Activated CD8-positive, alpha-beta memory T cell treated with anti-CD3 and anti-CD28 coated beads, Interleukin-2, amount 50 U/mL, for 4 hours (primary cell): ENCODE data around the gene KCNJ15.
"Not testable (repeated sequence)": the region's sequence is repeated elsewhere in the genome, so short reads cannot be mapped to it uniquely, and the experiment has no call there.

Experiments
- DNase-seq: peaks from one replicate; pipeline ENCODE4 v3.0.0-alpha.2; 2020

Gene KCNJ15

DNA sequence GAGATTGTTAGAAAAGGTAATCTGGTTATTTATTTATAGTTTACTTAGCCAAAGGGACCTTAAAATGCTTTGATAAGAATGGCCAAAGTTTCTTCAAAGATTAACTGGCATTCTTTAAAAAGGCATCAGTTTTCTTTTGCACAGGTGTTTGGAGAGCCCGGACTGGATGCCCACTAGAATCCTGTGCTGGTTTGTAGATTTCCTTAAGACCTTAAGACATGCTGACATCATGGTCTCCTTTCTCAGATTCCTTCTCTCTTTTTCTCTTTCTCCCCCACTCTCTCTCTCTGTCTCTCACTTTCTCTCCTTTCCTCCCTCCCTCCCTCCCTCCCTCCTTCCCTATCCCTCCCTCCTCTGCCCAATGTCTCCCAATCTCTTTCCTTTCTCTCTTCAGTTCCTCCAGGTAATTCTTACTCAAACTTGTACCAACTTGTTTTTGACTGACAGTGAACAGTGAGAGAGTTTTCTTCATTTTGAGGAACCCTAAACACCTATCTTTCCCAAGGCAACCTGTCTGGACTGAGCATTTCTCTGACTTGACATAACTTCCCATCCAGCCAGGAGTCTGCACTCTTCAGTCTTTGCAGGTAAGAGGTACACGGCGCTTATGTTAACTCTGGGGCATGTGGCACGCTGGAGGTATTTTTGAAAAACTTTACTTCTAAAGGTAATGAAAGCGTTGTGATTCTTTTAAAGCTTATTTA is at the start of gene KCNJ15:
Gene KCNJ15 (plus strand): TSS at position 393 of the 704 bp plus-strand sequence. CDS start 42,271 bp downstream, outside the sequence.
- no peak for DNase-seq

DNA sequence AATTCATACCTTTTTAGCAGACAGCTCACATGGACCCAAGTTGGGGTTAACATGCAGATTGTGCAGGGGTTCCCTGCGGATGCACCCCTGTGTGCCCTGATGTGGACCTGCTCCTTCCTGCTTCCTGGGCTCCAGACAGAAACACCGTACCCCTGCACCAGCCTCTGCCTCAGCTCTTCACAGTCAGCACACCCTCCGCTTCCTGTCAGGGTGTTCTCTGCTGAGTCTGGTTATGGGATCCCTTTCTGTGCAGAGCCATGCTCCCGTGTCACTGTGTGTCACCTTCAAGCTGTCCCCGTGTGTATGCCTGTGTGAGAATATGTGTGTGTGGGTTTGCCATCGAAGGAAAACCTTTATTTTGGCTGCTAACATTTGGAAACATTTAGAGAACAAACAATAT is 48.7 kb upstream of the KCNJ15 start:
- DNase-seq = no peak

DNA sequence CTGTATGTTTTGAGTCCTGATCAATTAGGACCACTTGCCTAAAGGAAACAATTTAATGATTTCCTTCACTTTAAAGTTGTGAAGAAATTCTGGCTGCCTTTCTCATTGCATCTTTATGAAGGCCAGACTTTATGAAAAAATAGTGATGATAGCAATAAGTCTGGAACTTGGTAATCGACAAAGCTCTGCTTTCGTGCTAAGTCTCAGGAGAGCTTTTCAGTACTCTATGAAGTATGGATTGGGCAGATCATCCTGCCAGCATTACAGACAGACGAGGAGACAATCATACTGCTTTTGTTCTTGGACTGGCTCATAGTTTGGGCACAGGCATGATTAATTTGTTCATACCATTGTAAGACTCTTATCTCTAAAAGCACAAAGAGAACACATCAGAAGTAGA is 45.5 kb upstream of the KCNJ15 start:
- no peak for DNase-seq

DNA sequence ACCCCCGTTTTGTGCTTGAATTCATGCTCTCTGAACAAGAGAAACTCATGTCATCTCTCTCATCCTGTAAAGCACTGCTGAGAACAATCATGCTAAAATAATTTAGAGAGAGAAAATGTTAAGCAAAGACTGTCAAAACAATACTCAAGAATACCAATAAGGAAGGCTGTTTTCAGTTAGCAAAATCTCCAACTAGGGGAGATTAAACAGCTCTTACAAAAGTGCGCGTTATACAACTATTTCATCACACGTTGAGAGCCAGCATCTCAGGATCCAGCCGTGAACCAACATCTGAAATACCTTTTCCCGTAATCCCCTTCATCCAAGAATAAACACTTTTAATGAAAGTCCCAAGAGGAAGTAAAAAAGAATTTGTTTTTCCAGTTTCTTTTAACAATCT is 44.1 kb upstream of the KCNJ15 start:
- no peak for DNase-seq

DNA sequence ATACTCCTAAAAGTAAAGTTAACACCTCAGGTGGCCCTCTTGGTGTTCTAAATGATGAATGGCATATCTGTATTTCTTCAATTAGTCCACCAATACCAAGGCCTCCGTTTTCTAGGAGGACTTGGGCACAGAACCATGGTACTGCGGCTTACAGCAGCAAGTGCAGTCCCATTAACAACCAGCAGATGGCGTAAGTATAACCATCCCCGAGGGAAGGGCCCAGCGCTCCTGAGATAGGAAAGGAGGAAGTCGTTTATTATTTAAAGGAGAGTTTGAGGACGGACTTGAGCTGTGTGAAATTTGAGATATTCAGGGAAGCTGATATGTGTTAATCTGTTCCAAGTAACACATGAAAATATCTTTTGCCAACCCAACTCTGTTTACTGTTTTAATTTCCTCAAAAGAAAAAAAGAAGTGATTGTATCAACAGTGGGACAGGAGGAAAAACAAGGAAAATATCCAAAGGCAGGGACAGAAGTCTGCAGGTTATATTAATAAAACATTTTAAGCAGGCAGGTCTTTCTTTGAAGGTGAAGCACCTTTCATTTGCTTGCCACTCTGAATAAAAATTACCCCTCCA is 37.7 kb upstream of the KCNJ15 start:
- DNase-seq = peak; percentile 47

DNA sequence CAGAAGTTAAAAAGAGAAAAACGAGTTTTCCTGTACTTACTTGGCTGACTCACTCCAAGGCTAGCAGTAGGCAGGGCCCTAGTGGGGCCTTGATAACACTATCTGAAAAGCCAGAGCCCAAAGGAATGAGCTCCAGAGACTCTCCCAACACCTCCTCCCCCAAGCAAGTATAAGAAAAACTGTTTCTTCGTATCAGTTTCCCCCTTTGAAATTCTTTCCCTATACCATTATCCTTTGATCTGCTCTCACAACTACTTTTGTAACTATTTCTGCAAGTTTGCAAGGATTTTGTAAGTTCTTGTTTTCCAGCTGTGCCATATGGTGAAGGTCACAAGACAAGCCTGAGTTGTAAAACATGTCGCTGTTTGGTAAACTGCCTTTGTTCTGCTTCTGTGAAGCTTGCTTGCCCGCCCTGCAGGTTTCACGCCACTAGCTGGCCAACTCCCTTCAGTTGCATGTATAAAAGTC is 36.5 kb upstream of the KCNJ15 start:
- no peak for DNase-seq

DNA sequence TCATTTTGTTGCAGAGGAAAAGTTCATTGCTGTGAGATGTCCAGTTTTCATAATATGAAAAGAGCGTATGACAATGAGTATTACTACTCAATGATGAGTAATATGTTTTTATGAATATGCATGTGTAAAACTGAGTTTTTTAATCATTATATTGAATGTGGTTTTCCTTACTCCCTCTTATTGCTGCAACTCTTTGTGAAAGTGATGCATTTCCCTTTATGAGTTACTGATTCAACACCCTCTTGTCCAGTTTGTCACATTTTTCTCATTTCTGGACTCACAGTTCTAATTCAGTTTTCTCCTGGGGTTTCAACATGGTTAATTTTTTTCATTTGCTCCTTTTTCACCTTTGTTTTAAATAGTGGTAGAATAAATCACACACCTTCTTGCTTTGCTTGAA is 35.2 kb upstream of the KCNJ15 start:
- DNase-seq = no peak

DNA sequence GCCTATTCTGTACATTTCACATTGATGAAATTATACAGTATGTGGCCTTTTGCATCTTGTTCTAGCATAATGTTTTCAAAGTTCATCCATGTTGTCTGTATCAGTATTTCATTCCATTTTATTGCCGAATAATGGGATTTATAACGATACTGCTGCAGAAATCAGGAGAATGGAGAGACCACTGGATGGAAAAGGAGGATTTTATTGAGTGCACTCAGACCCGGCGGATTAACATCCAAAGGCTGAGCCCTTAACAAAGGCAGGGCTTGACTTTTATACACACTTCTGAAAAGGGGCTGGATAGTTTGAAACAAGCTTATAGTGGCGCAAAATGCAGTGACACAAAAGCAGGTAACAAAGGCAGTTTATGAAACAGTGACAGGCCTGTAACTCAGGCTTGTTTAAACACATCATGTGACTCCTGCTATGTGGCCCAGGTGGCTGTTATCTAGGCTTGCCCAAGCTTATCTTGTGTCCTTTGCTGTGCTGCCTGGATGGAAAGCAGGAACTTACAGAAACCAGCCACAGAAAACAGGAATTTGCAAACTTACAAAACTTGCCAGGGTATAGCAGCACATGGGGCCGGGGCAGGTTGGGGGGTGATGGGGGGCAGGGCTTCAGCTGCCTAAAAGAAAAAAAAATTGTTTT is 32.8 kb upstream of the KCNJ15 start:
- no peak for DNase-seq

DNA sequence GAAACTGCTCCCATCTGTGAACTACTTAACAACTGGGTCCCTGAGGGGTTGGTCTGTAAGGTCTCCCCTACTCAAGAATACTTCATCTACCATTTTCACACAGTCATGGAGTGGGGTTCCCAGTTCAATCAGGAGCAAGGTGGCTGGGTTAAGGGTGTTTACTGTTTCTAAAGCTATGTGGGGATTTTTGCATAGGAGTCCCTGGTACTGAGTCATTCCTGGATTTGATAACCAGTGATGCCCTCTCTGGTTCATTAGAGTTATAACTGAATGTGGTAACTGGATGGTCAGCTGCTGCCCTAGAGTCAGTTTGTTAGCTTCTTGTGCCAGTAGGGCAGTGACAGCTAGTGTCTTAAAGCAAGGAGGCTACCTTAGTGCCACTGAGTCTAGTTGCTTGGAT is 29.4 kb upstream of the KCNJ15 start:
- DNase-seq = no peak

DNA sequence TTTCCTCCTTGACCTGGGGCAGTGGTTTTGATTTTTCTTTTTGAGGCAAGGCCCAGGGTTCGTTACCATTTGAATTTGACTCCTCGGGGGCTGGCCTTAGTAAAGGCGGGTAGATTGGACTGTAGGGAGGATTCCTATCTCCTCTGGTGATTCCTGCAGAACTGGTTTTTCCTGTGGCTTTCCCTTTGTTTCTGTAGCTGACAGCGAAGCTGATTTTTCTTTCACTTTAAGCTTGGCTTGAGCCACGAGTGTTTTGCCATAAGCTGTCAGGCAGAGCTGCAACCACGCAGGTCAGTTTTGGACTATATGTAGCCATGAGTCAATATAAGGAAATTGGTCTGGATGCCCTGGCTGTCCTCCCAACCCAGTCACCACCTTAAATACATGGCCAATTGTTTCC is 28.7 kb upstream of the KCNJ15 start:
- no peak for DNase-seq

DNA sequence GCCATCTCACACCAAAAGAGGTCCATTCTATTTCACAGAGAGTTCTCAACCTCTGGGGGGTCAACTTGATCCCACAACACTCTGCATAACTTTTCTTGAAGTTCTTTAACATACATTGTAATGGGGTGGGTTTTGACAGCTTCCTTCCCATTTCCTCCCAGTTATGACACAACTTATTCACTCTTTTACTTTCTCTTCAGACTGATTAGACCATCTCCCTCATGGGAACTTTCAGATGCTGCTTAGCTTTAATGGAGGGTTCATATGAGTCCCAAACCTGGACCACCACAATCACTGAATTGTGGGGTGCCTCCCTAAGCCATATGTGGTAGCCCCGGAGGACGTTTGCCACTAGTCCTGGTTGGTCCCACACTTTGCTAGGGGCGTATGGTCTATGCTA is 28.3 kb upstream of the KCNJ15 start:
- DNase-seq = no peak

DNA sequence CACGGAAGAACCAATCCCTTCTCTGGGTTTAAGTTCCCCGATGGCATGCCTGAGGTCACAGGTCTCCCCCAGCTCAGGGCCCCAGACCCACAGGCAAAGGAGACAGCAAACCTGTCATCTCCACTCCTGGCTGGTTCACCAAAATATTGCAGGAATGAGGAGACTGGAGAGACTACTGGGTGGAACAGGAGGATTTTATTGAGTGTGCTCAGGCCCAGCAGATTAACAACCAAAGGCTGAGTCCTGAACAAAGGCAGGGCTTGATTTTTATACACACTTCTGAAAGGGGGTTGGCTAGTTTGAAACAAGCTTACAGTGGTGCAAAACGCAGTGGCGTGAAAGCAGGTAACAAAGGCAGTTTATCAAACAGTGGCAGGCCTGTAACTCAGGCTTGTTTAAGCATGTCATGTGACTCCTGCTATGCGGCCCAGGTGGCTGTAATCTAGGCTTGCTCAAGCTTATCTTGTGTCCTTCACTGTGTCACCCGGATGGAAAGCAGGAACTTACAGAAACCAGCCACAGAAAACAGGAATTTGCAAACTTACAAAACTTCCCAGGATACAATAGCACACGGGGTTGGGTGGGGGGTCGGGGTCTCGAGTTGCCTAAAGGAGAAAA is 27.4 kb upstream of the KCNJ15 start:
- no peak for DNase-seq

DNA sequence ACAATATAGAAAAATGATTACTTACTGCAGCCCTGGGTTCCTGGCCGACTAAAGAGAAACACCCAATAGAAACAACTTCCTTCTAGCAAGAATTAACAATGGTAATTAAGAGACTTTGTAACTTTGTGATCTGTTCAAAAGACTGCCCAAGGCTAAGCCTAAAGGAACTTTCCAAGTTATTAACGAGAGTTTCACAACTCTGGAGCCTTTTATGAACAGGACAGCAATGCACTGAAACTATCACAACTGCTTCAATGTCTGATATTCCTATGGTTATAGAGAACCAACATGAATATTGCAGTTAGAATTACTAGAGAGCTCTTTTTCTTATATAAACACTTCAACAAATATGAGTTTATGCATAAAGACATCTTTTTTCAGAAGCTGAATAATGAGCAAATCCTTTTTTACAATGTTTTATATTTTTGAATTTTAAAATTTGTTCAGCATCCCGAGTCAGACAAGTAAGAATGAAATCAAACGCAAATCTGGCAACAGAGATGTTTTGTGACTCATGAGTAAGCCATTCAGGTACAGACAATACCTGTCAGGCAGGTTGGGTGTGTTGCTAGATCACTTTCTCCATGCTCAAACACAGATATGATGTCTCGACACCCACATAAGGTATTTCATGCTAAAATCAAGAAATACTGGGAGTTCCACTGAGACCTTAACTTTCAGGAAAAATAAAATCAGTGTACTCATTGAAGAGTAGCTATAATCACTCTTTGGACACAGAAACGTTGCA is 22.2 kb upstream of the KCNJ15 start:
- DNase-seq = no peak

DNA sequence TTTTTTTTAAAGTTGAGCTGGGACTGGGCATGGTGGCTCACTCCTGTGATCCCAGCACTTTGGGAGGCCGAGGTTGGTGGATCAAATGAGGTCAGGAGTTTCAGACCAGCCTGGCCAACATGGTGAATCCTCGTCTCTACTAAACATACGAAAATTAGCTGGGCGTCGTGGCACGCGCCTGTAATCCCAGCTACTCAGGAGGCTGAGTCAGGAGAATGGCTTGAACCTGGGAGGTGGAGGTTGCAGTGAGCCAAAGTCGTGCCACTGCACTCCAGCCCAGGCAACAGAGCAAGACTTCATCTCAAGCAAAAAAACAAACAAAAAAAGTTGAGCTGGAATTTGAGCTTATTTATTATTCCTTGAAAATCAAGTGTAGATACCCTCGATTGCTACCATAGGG is 21.5 kb upstream of the KCNJ15 start:
- DNase-seq = not testable (repeated sequence)

DNA sequence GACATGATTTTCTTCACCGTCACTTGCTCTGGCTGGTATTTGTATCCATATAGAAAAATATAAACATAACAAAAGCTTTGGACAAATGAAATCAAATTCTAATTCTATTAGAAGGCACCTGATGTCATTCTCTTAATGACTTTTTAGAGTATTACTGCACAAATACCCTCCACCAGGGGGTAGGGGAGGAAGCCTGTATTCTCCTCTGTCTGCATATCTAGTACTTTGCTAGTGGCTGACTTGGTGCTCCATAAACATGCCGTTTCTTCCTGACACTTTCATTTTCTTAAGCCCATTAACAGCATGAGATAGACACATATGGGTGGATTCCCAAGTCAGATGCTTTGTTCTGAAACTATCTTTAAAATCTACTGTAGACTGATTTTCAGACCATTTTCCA is 20.6 kb upstream of the KCNJ15 start:
- no peak for DNase-seq

DNA sequence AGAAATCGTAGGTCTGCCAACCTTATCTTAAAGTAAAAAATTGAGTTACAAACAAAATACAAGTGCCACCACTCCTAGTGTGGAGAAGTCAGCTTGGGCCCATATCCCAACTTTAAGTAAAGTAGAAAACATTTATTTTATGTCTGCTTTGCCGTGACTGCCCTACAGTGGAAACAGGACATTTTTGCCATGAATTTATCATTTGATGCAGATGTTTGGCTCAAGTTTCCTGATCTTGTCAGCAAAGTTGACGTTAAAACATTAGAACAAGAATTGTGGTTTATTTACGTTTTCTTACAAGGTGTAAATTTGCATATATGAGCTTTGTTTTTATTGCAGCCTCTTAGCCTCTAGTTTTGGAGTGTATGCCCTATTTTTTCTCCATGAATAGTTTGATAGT is 17.1 kb upstream of the KCNJ15 start:
- DNase-seq = no peak

DNA sequence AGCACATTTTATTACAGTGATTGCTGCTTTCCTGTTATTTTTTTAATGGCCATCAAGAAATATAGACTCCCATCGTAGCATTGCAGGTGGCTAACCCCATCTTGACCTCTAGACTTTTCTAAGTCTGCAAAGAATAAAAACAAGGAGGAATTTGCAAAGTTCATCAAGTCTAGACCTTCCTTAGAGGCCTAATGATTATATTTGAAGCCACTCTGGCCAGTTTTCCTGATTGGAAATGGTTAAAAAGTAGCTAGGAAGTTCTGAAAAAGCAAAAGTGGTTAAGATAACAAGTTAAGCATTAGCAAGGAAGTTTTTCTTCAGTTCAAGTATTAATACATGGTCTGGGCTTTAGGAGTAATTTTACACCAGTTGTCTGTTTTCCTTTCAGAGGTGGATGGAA is 16.7 kb upstream of the KCNJ15 start:
- no peak for DNase-seq

DNA sequence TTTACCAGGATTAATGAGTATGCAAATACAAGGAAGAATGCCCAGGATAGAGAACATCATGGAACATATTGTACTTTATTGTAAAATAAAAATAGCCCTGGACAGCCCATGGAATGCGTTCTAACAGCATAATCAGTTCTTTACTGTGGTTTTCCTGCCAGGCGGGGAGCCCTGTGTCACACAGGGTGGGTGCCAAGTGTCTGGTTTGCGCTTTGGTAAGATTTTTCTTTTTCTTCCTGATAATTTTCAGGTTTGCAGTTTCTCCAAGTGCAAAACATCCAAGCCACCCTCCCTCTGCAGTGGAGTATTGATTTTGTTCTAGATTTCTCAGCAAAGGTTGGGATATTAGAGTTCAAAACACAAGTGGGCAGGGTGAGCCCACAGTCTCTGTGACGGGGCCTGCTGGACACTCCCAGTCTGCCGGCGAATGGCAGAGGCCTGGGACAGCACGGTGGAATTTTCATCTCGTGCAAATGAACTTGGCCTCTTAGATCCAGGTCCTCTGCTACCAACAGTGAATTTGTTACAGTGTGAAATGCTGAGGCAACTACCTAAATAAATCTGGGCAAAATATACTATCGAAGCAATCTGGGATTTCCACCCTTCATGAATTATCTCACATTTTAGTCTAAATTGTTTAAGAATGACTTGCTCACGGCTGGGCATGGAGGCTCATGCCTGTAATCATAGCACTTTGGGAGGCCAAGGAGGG is 15.6 kb upstream of the KCNJ15 start:
- no peak for DNase-seq

DNA sequence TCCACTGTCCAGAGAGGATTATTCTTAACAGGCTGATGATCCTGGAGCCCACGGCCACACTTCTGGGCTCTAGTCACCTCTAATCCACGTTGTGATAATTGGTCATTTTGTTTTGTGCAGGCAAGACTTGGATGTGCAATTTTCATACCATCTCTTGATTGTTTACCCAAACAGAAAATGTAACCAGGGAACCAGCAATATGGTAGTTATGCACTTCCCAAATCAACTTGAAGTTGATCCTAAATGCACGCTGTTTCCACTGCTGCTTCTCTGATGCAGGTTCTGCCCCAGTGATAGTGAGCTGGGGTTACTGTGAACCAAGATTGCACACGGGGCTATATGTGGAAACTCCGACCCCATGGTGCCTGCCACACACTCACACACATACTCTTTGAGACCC is 14.7 kb upstream of the KCNJ15 start:
- no peak for DNase-seq

DNA sequence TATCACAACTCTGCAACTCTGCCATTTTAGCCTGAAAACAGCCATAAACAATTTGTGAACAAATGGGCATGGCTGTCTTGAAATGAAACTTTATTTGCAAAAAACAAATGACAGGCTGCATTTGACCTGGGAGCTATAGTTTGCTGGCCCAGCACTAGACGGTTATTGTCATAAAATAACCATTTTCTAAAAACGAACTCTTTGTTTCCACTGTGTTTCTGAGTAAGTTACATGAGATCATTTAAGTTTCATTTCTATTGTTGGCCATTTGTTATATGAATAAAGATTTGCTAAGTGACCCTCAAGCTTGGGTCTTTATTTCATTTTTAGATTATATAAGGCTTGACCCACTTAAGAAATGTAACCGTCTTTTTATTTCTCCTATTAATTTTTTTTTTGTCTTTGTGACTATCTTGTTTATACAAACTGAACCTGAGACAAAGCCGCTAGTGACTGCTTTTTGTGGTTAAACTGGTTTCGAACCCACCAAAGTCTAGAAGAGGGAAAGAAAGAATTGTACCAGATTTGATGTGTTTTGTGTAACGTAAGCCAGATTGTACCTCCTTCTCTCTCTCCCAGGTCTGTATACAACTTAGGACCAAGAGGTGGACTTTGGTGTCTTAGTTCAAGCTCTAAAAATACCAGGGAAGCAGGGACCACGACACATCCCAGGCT is 12.9 kb upstream of the KCNJ15 start:
- DNase-seq = no peak

DNA sequence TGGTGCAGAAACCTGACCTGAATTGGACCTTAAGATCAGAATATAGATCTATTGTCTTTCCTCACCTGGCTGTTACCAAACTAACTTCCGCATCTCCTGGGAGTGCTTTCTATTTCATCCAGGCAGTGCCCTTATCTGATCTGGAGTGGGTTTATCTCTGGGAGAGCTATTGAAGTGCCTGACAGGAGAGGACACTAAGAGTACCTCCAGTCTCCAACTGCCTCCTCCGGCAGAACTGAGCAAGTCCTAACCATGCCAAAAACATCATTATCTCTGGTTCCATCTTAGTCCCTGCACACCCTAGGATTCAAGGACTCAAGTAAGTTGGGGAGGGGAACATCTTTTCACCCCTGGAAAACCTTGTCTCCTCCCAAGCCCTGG is 12.4 kb upstream of the KCNJ15 start:
- no peak for DNase-seq
